ENCODE results near the gene DHRS11. TPM values are rescaled to one million over a fixed set of nuclear protein-coding genes. Genes with fewer than 3 reads are reported as not detected.

Gene DHRS11
- total RNA-seq, 2 donors from 2014 or later = 10.1 to 17.3 TPM

DNA sequence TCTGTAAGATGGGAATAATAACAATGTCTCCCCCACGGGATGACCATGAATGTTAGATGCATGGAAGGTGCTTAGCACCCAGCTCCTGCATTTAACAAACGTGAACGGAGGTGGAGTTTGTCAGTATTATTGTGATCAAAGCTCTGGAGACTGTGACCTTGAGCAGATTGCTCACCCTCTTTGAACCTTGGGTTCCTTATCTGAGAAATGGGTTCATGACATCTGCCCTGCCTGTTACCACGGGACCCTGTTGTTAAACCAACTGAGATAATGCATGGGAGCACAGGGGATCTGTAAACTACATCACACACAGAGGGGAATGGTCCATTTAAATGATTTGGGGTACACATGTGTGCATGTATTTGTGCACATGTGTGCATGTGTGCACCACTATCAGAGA lies 39.3 kb downstream of the DHRS11 start:
- Histone ChIP-seq H3K27ac (no peak overlapping the region), H3K27me3 (replicated peaks; ENCODE audit: insufficient read depth) (no peaks in the 10 kb centered on the region)
- no peak for ATAC-seq (ENCODE audit: insufficient number of reproducible peaks, low FRiP score, low read depth)

GRCh38 chr17:36632916-36633771 lies 41.5 kb downstream of the DHRS11 start:
- H3K9me3 ChIP-seq = no peaks in the 10 kb centered on the region
- H3K4me3 ChIP-seq = no peak overlapping the region
- ATAC-seq (ENCODE audit: insufficient number of reproducible peaks, low FRiP score, low read depth) (no peak), DNase-seq (ENCODE audit: low spot score) (no peak)
- no peaks in the 10 kb centered on the region for H3K36me3 ChIP-seq
- TF ChIP-seq, protein P1, sequence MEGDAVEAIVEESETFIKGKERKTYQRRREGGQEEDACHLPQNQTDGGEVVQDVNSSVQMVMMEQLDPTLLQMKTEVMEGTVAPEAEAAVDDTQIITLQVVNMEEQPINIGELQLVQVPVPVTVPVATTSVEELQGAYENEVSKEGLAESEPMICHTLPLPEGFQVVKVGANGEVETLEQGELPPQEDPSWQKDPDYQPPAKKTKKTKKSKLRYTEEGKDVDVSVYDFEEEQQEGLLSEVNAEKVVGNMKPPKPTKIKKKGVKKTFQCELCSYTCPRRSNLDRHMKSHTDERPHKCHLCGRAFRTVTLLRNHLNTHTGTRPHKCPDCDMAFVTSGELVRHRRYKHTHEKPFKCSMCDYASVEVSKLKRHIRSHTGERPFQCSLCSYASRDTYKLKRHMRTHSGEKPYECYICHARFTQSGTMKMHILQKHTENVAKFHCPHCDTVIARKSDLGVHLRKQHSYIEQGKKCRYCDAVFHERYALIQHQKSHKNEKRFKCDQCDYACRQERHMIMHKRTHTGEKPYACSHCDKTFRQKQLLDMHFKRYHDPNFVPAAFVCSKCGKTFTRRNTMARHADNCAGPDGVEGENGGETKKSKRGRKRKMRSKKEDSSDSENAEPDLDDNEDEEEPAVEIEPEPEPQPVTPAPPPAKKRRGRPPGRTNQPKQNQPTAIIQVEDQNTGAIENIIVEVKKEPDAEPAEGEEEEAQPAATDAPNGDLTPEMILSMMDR (IDR thresholded peaks at IDR 0.05) = no peak
- no peak overlapping the region for H3K27ac ChIP-seq
- H3K4me1 ChIP-seq (ENCODE audit: control insufficient read depth in 1 of 2, low read depth in 2 of 2) = peaks cover 0 to 7% of the 10 kb centered on the region in 2 donors
- H3K27me3 ChIP-seq (replicated peaks; ENCODE audit: insufficient read depth) = peaks cover under 1% of the 10 kb centered on the region

More for the DNA sequence above, 39.3 kb downstream of the DHRS11 start:
- Histone ChIP-seq H3K4me1 (ENCODE audit: control insufficient read depth in 1 of 2, low read depth in 2 of 2) (peaks cover 0 to 7% of the 10 kb centered on the region in 2 donors), H3K4me3 (no peak overlapping the region), H3K9me3 (no peaks in the 10 kb centered on the region), H3K36me3 (no peaks in the 10 kb centered on the region)
- TF ChIP-seq, protein P1 (IDR thresholded peaks at IDR 0.05) = no peak
- DNase-seq (ENCODE audit: low spot score) = no peak

- H3K4me3 ChIP-seq = no peak overlapping the region
- no peak for DNase-seq (ENCODE audit: low spot score)
- H3K4me1 ChIP-seq (ENCODE audit: control insufficient read depth in 1 of 2, low read depth in 2 of 2) = peaks cover 12 to 18% of the 10 kb centered on the region in 2 donors
- no peak for ATAC-seq (ENCODE audit: insufficient number of reproducible peaks, low FRiP score, low read depth)
- H3K9me3 ChIP-seq = no peaks in the 10 kb centered on the region
- peaks cover 27% of the 10 kb centered on the region for H3K27me3 ChIP-seq (replicated peaks; ENCODE audit: insufficient read depth)
- TF ChIP-seq, protein P1 (IDR thresholded peaks at IDR 0.05) = no peak
- no peak overlapping the region for H3K27ac ChIP-seq
- no peaks in the 10 kb centered on the region for H3K36me3 ChIP-seq
Measured at GRCh38 chr17:36640346-36640745, 48.7 kb downstream of the DHRS11 start.

- Histone ChIP-seq H3K27me3 (replicated peaks; ENCODE audit: insufficient read depth) (peaks cover 27% of the 10 kb centered on the region), H3K36me3 (no peaks in the 10 kb centered on the region), H3K27ac (no peak overlapping the region), H3K4me1 (ENCODE audit: control insufficient read depth in 1 of 2, low read depth in 2 of 2) (peaks cover 12 to 18% of the 10 kb centered on the region in 2 donors), H3K9me3 (no peaks in the 10 kb centered on the region), H3K4me3 (no peak overlapping the region)
- DNase-seq (ENCODE audit: low spot score) (no peak), ATAC-seq (ENCODE audit: insufficient number of reproducible peaks, low FRiP score, low read depth) (no peak)
- TF ChIP-seq, protein P1 (IDR thresholded peaks at IDR 0.05) = no peak
Measured at GRCh38 chr17:36640836-36641235, 49.2 kb downstream of the DHRS11 start.

GRCh38 chr17:36641331-36641876 lies 49.7 kb downstream of the DHRS11 start:
- Histone ChIP-seq H3K9me3 (no peaks in the 10 kb centered on the region), H3K4me3 (peak overlapping the region; percentile 67), H3K4me1 (ENCODE audit: control insufficient read depth in 1 of 2, low read depth in 2 of 2) (peaks cover 12 to 18% of the 10 kb centered on the region in 2 donors), H3K36me3 (no peaks in the 10 kb centered on the region), H3K27ac (no peak overlapping the region), H3K27me3 (replicated peaks; ENCODE audit: insufficient read depth) (peaks cover 27% of the 10 kb centered on the region)
- TF ChIP-seq, protein P1 (IDR thresholded peaks at IDR 0.05) = no peak
- DNase-seq (ENCODE audit: low spot score) (no peak), ATAC-seq (ENCODE audit: insufficient number of reproducible peaks, low FRiP score, low read depth) (no peak)

Measured in thoracic aorta (tissue), 2 donors.